Spleen (tissue), 11 donors: Measurements from ENCODE around the gene GCDH. TPM values are rescaled to one million over a fixed set of nuclear protein-coding genes. Genes with fewer than 3 reads are reported as not detected.

ENCODE experiments used
- DNase-seq: peaks from one replicate; pipeline ENCODE4 v3.0.0-alpha.2; 2020
- H3K27ac ChIP-seq, 8 donors: fragments of 200-600 bp; sonication (generic) in 7 of 8; 1 replicate in 4 of 8; 2 replicates in 4 of 8; pipeline versions ENCODE4 v1.5.0 to v1.8.0; 2016 to 2021; ENCODE audit warnings: inconsistent platforms in 4 of 8, mild to moderate bottlenecking in 4 of 8, moderate library complexity in 1 of 8
- H3K27me3 ChIP-seq, 7 donors: fragments of 200-600 bp; sonication (generic) in 6 of 7; replicated peaks in 1 of 7; 1 replicate in 4 of 7; 2 replicates in 3 of 7; pipeline versions ENCODE4 v1.5.0 to v1.8.0; 2016 to 2021; ENCODE audit warnings: inconsistent platforms in 3 of 7, mild to moderate bottlenecking in 1 of 7
- H3K36me3 ChIP-seq, 6 donors: fragments of 200-600 bp; sonication (generic) in 5 of 6; 1 replicate in 4 of 6; 2 replicates in 2 of 6; pipeline versions ENCODE4 v1.5.0 to v1.8.0; 2016 to 2021; ENCODE audit warnings: inconsistent platforms in 2 of 6
- H3K4me1 ChIP-seq, 6 donors: fragments of 200-600 bp; sonication (generic) in 5 of 6; 1 replicate in 3 of 6; 2 replicates in 3 of 6; pipeline versions ENCODE4 v1.5.0 to v1.8.0; 2016 to 2021; ENCODE audit warnings: inconsistent platforms in 3 of 6
- H3K4me3 ChIP-seq, 8 donors: fragments of 200-600 bp; sonication (generic) in 7 of 8; 1 replicate in 4 of 8; 2 replicates in 4 of 8; pipeline versions ENCODE4 v1.5.0 to v1.8.0; 2016 to 2021; ENCODE audit warnings: inconsistent platforms in 4 of 8, mild to moderate bottlenecking in 4 of 8, moderate library complexity in 2 of 8
- H3K9me3 ChIP-seq, 8 donors: fragments of 200-600 bp; sonication (generic) in 7 of 8; 1 replicate in 4 of 8; 2 replicates in 4 of 8; pipeline versions ENCODE4 v1.5.0 to v1.8.0; 2016 to 2021; ENCODE audit warnings: inconsistent platforms in 4 of 8
- CTCF ChIP-seq, 11 experiments: fragments of 200-600 bp in 7 of 11; fragments of 450-650 bp in 4 of 11; sonication (generic) in 4 of 11; IDR thresholded peaks in 8 of 11; conservative IDR thresholded peaks in 3 of 11; 1 replicate in 7 of 11; 2 replicates in 4 of 11; pipeline versions ENCODE4 v1.4.0 to v1.8.0; 2016 to 2021; ENCODE audit warnings: antibody characterized with exemption in 11 of 11, inconsistent platforms in 4 of 11, mild to moderate bottlenecking in 1 of 11
- POLR2A ChIP-seq, 3 donors: fragments of 450-650 bp; IDR thresholded peaks; one replicate each; pipeline ENCODE4 v1.5.1; 2017; ENCODE audit warnings: antibody characterized with exemption in 3 of 3, mild to moderate bottlenecking in 1 of 3
- POLR2AphosphoS5 ChIP-seq, 3 donors: sonication (generic); formaldehyde crosslinking; IDR thresholded peaks; one replicate each; pipeline ENCODE4 v1.5.1; 2017; ENCODE audit warnings: antibody characterized with exemption in 3 of 3
- WGBS, 5 donors: extraction: QIAGEN DNeasy Blood & Tissue Kit in 3 of 5; methylation state at CpG; one replicate each; pipeline versions ENCODE4 v1.1.5 to v1.1.7; 2013 to 2018; 5-methylcytosine and 5-hydroxymethylcytosine counted together
- intact Hi-C: fragments of 100-400 bp; cut with DNase I; formaldehyde crosslinking; loops from one replicate; pipeline ENCODE4 v1.15.0; 2023; ENCODE audit warnings: low total_unique reads
- polyA plus RNA-seq, 3 donors: library from polyadenylated mRNA; stranded (reverse); fragments of 200-250 nt; gene quantifications; one replicate each; pipeline ENCODE4 v1.2.1, GENCODE V29; 2013
- total RNA-seq, 7 donors: library from RNA; depleted of rRNA in 3 of 7; stranded (reverse); fragments of >200 nt in 3 of 7; fragmentation: NEBNext Ultra II Directional in 4 of 7; extraction: Animal tissue kit (Norgen Biotek cat#: 25700) in 4 of 7; gene quantifications; one replicate each; pipeline versions ENCODE4 v1.1.0 to v1.2.1, GENCODE V29; 2016 to 2021
- donor health status: healthy with polysubstance abuse.
- donor health status: DM: no; HTN: no; CAD: no; lungs with moderate emphysema.
- donor health status: DM: no; HTN: no; CAD: no.
- donor health status: Bipolar disorder and iron deficiency.
- donor health status: healthy.
- donor health status: DM: no; HTN: no; CAD: no.
- donor health status: DM: yes; HTN: yes; CAD: no.

The GCDH gene
- total and polyA plus RNA-seq, 10 donors = 16.3 to 48.4 (median 28.2) TPM

DNA sequence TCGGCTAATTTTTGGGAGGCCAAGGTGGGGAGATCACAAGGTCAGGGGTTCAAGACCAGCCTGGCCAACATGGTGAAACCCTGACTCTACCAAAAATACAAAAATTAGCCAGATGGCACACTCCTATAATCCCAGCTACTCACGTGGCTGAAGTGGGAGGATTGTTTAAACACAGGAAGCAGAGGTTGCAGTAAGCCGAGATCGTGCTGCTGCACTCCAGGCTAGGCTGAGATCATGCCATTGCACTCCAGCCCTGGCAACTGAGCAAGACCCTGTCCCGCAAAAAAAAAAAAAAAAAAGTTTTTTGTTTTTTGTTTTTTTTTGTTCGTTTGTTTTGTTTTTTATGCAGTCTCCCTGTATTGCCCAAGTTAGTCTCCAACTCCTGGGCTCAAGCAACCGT lies 31.4 kb upstream of the GCDH start:
- DNase-seq = no peak

GRCh38 chr19:12864143-12864542 lies 26.8 kb upstream of the GCDH start:
- intact Hi-C loops = no loop called here
- Histone ChIP-seq H3K4me1 (peaks cover 0 to 15% (median 13%) of the 10 kb centered on the region in 6 donors), H3K27me3 (peaks cover 0 to 19% (median 0%) of the 10 kb centered on the region in 7 donors), H3K9me3 (no peaks in the 10 kb centered on the region), H3K27ac (no peak overlapping the region), H3K4me3 (no peak overlapping the region), H3K36me3 (no peaks in the 10 kb centered on the region)
- DNase-seq = no peak
- 66 to 97% (median 89%) methylated on average over 4 of the region's 4 CpGs for WGBS, 5 donors
- no peak for TF ChIP-seq CTCF (IDR thresholded peaks at IDR 0.05 in 8 of 11, conservative IDR thresholded peaks at IDR 0.05 in 3 of 11)
- TF ChIP-seq POLR2A (IDR thresholded peaks at IDR 0.05) = no peak
- no peak for TF ChIP-seq POLR2AphosphoS5 (IDR thresholded peaks at IDR 0.05)

More for the DNA sequence above, 31.4 kb upstream of the GCDH start:
- H3K4me1 ChIP-seq = no peaks in the 10 kb centered on the region
- WGBS, 5 donors = 59 to 70% (median 65%) methylated on average over 7 of the region's 7 CpGs
- H3K9me3 ChIP-seq = peaks cover 0 to 27% (median 20%) of the 10 kb centered on the region in 8 donors
- TF ChIP-seq POLR2A (IDR thresholded peaks at IDR 0.05) (no peak), CTCF (IDR thresholded peaks at IDR 0.05 in 8 of 11, conservative IDR thresholded peaks at IDR 0.05 in 3 of 11) (no peak), POLR2AphosphoS5 (IDR thresholded peaks at IDR 0.05) (no peak)
- peaks cover 0 to 9% (median 0%) of the 10 kb centered on the region in 7 donors for H3K27me3 ChIP-seq
- H3K36me3 ChIP-seq = no peaks in the 10 kb centered on the region
- intact Hi-C loops = no loop called here
- H3K27ac ChIP-seq = no peak overlapping the region
- H3K4me3 ChIP-seq = no peak overlapping the region

DNA sequence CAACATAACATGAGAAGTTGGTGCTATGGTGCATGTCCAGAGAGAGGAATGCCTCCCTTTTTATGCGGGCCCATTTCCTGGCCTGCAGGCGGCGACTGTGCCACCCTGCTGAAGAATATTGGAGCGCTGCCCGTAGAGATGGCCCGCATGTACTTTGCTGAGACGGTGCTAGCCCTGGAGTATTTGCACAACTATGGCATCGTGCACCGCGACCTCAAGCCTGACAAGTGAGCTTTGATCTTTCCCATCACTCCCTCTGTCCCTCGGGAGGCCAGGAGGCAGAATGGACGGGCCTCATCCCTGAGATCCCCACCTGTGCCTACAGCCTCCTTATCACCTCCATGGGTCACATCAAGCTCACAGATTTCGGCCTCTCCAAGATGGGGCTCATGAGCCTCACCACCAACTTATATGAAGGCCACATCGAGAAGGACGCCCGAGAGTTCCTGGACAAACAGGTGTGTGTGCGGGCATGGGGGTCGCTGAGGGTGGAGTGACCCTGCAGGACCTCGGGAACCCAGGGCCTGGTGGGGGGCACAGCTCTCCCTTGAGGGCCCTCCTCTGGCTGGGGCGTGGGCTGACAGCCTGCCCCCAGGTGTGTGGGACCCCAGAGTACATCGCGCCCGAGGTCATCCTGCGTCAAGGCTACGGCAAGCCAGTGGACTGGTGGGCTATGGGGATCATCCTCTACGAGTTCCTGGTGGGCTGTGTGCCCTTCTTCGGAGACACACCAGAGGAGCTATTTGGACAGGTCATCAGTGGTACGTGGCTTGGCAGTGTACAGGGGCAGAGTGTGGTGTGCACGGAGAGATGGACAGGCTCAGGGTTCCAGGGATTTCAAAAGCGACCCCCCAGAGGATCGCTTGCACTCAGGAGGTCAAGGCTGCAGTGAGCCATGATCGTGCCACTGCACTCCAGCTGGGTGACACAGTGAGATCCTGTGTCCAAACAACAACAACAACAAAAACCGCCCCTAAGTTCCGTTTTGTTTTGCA lies 25.9 kb upstream of the GCDH start:
- Histone ChIP-seq H3K27ac (no peak overlapping the region), H3K27me3 (peaks cover 0 to 19% (median 0%) of the 10 kb centered on the region in 7 donors), H3K4me3 (no peak overlapping the region), H3K4me1 (peaks cover 0 to 15% (median 13%) of the 10 kb centered on the region in 6 donors), H3K9me3 (no peaks in the 10 kb centered on the region), H3K36me3 (no peaks in the 10 kb centered on the region)
- WGBS, 5 donors = 87 to 91% (median 90%) methylated on average over 33 to 34 of the region's 34 CpGs
- no peak for DNase-seq
- TF ChIP-seq POLR2A (IDR thresholded peaks at IDR 0.05) (no peak), POLR2AphosphoS5 (IDR thresholded peaks at IDR 0.05) (no peak), CTCF (IDR thresholded peaks at IDR 0.05 in 8 of 11, conservative IDR thresholded peaks at IDR 0.05 in 3 of 11) (no peak)
- intact Hi-C loops = no loop called here
